ENCODE data around the gene DMD.

GRCh38 chrX:31858915-31859314 is 1352.4 kb downstream of the DMD start:
- TF ChIP-seq CTCF (IDR thresholded peaks at IDR 0.05; ENCODE audit: borderline replicate concordance, extremely low read depth, low read length, poor library complexity, severe bottlenecking) = no peak
- no peak for TF ChIP-seq EZH2 (IDR thresholded peaks at IDR 0.05; ENCODE audit: borderline replicate concordance, low read depth, low read length, severe bottlenecking)

All from DND-41 (cell line).